GM21447 (cell line): ENCODE measurements around the gene CYP27B1.
"Not testable (repeated sequence)": the region's sequence is repeated elsewhere in the genome, so short reads cannot be mapped to it uniquely, and the experiment has no call there.

Experiments
- ATAC-seq: cut with Tn5 transposase; IDR thresholded peaks from one replicate; pipeline ENCODE4 v1.9.1; 2021; ENCODE audit not compliant: unreplicated experiment

CYP27B1 gene

DNA sequence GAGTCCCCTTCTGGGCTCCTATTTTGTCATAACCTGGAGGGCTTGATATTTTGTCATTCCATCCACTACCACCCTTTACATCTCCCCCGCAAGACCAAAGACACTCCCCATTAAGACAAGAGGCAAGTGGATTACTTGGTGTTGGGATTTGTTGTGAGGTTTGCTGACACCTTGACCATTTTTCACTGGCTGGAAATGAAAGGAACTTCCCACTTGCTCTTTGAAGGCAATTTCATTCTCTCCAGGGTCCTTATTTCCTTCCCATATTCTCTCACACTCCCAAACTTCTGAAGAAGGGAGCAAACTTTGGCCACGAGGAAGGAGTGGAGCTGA lies 43.3 kb downstream of the CYP27B1 start:
- ATAC-seq: no peak

DNA sequence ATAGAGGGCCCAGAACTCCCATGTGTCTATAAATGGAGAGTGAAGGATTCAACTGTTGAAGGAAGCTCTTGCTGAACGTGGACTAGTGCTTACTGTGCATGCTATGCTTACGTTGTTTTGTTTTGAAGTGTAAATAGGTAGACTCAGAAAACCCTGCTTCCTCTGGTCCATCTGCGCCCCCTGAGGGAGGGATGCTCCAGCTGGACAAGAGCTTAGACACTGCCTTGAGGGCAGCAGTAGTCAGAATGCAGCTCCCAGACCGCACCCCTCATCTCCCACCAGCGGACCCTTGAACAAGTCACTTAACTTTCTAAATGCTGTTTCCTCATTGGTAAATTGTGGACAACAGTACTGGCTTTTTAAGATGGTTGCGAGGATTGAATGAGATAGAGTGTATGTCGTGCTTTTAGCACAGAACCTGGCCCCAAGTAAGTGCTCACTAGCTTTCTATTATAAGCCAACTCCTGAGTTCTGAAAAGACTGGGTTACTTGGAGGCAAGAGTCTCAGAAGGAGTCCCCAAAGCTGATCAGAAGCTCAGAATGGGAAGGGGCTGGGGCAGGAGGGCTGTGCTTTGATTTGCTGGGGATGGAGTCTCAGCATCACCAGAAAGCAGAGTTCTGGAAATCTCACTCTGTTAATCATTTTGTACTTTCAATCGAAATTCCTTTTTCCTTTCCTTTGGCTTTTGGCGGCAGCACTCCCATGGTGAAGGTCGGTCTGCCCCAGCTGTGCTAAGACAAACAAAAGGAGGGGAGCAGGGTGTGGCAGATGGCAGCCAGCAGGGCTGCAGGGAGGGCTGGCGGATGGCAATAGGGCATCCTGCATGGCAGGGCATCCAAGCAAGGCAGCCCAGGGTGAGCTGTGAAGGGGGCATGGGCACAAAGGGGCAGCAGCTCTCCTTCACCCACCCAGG lies 43.9 kb downstream of the CYP27B1 start:
- ATAC-seq: no peak

- not testable (repeated sequence) for ATAC-seq
Measured at GRCh38 chr12:57721846-57722608, 44.9 kb downstream of the CYP27B1 start.

- no peak for ATAC-seq
Measured at GRCh38 chr12:57720606-57721595, 46.0 kb downstream of the CYP27B1 start.

- no peak for ATAC-seq
Measured at GRCh38 chr12:57719777-57720605, 46.9 kb downstream of the CYP27B1 start.

GRCh38 chr12:57718641-57719528 lies 48.0 kb downstream of the CYP27B1 start:
- no peak for ATAC-seq

DNA sequence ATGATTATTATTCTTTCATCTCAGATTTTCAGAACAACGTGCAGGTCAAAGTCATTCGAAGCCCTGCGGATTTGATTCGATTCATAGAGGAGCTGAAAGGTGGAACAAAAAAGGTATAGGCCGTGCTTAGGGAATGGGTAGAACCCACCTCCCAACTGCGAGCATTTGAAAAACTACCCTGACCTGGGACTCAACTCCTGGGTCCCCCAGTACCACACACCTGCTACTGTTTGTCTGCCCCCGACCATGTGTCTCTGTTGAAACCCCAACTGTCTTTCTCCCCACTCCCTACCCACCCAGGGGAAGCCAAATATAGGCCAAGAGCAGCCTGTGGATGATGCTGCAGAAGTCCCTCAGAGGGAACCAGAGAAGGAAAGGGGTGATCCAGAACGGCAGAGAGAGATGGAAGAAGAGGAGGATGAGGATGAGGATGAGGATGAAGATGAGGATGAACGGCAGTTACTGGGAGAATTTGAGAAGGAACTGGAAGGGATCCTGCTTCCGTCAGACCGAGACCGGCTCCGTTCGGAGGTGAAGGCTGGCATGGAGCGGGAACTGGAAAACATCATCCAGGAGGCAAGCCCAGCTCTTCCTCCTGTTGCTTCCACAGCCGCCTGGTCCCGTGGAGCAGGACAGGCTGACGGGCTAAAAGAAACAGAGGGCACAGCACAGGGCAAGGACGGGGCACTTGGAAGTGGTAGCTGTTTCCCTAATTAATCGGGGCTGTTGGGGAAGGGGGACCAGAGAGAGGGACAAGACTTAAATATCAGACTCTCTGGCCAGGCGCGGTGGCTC lies 48.8 kb downstream of the CYP27B1 start:
- no peak for ATAC-seq

DNA sequence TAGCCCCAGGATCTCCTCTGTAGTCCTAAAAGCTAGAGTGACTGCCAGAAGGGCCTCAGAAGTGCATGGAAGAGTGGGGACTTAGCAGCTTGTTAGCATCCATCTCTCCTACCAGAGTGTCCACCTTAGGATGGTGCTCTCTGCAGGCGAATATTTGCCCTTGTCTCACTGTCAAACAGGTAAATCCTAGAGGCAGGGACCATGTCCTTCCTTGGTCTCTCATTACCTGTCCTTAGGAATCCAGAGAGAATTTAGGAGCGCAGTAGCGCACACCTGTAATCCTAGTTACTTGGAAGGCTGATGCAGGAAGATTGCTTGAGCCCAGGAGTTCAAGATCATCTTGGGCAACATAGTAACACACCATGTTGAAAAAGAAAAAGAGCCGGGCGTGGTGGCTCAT lies 49.7 kb downstream of the CYP27B1 start:
- no peak for ATAC-seq

GRCh38 chr12:57716305-57716704 lies 50.6 kb downstream of the CYP27B1 start:
- no peak for ATAC-seq

- ATAC-seq: no peak
Measured at GRCh38 chr12:57715786-57716185, 51.1 kb downstream of the CYP27B1 start.

DNA sequence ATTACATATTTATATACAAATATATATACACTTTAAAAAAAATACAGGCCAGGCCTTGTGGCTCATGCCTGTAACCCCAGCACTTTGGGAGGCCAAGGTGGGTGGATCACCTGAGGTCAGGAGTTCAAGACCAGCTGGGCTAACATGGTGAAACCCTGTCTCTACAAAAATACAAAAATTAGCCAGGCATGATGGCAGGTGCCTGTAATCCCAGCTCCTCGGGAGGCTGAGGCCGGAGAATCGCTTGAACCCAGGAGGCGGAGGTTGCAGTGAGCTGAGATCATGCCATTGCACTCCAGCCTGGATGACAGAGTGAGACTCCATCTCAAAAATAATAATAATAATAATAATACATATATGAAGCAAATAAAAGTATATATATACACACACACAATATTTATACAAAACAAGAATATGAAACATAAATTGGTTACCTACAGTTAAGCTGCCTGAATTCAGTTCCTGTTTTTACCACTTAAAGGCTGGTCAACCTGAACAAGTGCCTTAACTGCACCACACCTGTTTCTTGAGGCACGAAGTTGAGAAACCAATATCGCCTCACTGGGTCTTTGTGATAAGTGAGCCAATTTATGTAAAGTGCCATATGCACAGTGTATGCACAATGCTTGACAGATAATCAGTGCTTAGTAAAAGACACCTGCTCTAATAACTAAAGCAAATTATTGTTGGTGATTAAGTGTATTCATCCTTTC lies 51.7 kb downstream of the CYP27B1 start:
- ATAC-seq: not testable (repeated sequence)

DNA sequence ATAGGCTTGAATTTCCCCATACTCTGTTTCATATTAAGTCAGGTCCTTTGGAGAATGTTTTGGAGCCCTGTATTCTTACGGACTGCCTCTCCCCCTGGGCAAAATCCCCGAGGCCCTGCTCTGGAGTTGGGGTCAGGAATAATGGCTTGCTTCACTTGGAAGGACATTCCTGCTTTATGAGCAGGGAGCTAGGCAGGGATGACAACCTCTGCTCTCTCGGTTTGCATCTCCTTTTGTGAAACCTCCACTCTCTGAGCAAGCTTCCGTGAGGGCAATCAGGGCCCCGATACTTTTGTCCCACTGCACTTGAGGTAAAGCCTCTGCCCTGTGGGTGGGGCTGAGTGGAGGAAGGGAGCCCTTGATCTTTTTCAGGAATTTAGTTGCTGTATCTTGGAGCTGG lies 53.7 kb downstream of the CYP27B1 start:
- no peak for ATAC-seq

DNA sequence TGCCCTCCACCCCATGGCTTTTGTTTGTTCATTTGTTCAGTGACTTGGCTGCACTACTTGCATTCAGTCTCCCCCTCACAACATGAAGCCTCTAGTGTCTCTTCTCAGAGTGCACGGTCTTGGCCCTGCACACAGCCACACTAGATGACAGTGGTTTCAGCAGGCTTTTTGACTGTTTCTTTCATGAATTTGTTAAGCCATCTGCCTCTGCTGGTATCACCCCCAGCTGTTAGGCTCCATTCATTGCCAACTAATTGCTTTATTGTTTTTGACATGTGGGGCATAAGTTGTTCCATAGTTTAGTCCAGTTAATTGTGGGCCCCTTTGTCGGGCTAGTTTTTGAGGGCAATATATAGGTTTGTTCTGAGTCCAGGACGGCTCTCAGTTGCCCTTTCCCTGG lies 54.2 kb downstream of the CYP27B1 start:
- no peak for ATAC-seq
